ENCODE results near the gene CTDSPL. TPM values are rescaled to one million over a fixed set of nuclear protein-coding genes. Genes with fewer than 3 reads are reported as not detected.
A peak's percentile ranks its signal among the peaks of the same experiment; 100 is the strongest.

Gene CTDSPL
- total RNA-seq, 4 donors from 2014 or later = 33.4 to 72.6 (median 54.0) TPM

DNA sequence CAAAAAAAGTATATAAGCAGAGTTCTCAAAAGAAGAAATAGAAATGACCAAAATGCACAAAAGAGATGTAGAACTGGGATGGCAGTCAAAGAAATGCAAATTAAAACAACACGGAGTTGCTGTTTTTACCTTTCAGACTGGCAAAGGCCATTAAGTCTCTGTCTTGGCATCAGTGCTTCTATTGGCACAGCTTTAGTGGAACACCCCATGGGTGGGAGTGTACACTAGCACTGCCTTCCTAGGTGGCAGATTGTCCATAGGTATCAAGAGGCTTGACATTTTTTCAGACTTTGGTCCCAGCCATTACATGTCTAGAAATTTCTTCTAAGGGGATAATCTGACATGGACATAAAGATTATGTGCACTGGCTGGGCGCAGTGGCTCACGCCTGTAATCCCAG is 70.8 kb downstream of the CTDSPL start:
- H3K36me3 ChIP-seq = no peaks in the 10 kb centered on the region
- H3K4me1 ChIP-seq = peaks cover 9 to 56% (median 10%) of the 10 kb centered on the region in 3 donors
- no peak overlapping the region for H3K4me3 ChIP-seq
- H3K9me3 ChIP-seq = no peaks in the 10 kb centered on the region
- no peak for ATAC-seq
- H3K27ac ChIP-seq = no peak overlapping the region
- H3K27me3 ChIP-seq = no peaks in the 10 kb centered on the region
- no peak for TF ChIP-seq EP300 (IDR thresholded peaks at IDR 0.05)
- no peak for TF ChIP-seq POLR2AphosphoS5 (IDR thresholded peaks at IDR 0.05)
- TF ChIP-seq CTCF (IDR thresholded peaks at IDR 0.05) = no peak
- TF ChIP-seq POLR2A (IDR thresholded peaks at IDR 0.05) = no peak
- WGBS, 2 donors (ENCODE audit: low coverage in 1 of 2) = 60 to 78% methylated on average over 1 to 3 of the region's 3 CpGs

DNA sequence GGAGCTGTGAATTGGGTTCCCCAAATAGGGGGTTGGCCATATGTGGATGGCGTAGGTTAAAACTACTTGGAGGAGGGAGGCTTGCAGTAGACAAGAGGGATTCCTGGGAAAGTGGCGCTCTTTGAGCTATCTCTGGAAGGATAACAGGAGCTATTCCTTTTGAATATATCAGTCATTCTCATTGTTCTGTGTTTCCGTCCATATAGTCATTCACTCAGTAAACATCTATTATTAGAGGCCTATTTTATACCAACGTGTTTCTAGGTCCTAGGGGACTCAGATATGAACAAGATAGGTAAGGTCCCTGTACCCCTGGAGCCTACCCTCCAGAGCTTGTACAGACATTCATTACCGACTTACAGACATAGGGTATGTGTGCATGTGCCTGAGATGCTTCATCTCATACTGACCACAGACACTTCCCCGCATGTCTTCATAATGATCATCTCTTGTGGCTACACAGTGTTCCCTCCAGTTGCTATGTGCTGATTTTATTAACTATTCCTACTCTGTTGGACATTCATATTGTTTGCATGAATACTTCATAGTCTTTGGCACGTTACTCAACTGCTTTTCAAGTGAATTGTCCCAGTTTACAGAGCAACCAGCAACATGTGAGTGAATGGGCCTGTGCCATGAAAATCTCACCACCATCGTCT is 73.1 kb downstream of the CTDSPL start:
- TF ChIP-seq CTCF (IDR thresholded peaks at IDR 0.05) (no peak), POLR2A (IDR thresholded peaks at IDR 0.05) (no peak), EP300 (IDR thresholded peaks at IDR 0.05) (no peak), POLR2AphosphoS5 (IDR thresholded peaks at IDR 0.05) (no peak)
- Histone ChIP-seq H3K9me3 (no peaks in the 10 kb centered on the region), H3K4me3 (no peak overlapping the region), H3K36me3 (no peaks in the 10 kb centered on the region), H3K27me3 (no peaks in the 10 kb centered on the region), H3K4me1 (peaks cover 9 to 56% (median 10%) of the 10 kb centered on the region in 3 donors), H3K27ac (peak overlapping the region in 2 of 4 donors; percentile 31 to 56)
- WGBS, 2 donors (ENCODE audit: low coverage in 1 of 2) = 66 to 70% methylated on average over 7 to 8 of the region's 8 CpGs
- no peak for ATAC-seq

DNA sequence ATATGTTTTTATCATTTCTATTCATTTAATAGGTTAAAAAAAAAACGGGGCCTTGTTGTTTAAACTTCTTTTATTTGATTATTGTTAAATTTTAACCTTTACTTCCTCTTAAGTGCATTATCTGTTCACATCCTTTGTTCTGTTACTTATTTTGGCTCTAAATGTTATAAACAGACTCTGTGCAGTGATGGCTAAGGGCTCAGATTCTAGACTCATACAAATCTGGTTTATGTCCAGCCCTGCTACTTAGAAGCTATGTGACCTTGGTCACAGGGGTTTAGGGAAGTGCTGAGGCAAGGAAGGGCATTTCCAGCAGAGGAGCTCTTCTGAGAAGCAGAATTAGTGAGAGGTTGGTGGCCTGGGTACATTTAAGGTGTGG is 73.6 kb downstream of the CTDSPL start:
- WGBS, 2 donors (ENCODE audit: low coverage in 1 of 2) = 0 to 8% methylated on average over 1 of the region's 1 CpG
- Histone ChIP-seq H3K27me3 (no peaks in the 10 kb centered on the region), H3K27ac (peak overlapping the region in 3 of 4 donors; percentile 31 to 56 (median 48)), H3K4me3 (no peak overlapping the region), H3K36me3 (no peaks in the 10 kb centered on the region), H3K4me1 (peaks cover 9 to 61% (median 10%) of the 10 kb centered on the region in 3 donors), H3K9me3 (no peaks in the 10 kb centered on the region)
- TF ChIP-seq POLR2AphosphoS5 (IDR thresholded peaks at IDR 0.05) (peak; percentile 49), CTCF (IDR thresholded peaks at IDR 0.05) (no peak)
- no peak for ATAC-seq

- H3K9me3 ChIP-seq = no peaks in the 10 kb centered on the region
- no peak overlapping the region for H3K4me3 ChIP-seq
- 75 to 77% methylated on average over 4 to 8 of the region's 9 CpGs for WGBS, 2 donors (ENCODE audit: low coverage in 1 of 2)
- ATAC-seq = no peak
- H3K4me1 ChIP-seq = peaks cover 9 to 69% (median 10%) of the 10 kb centered on the region in 3 donors
- H3K36me3 ChIP-seq = no peaks in the 10 kb centered on the region
- peak overlapping the region in 3 of 4 donors; percentile 31 to 56 (median 48) for H3K27ac ChIP-seq
- TF ChIP-seq CTCF (IDR thresholded peaks at IDR 0.05) = no peak
- TF ChIP-seq POLR2AphosphoS5 (IDR thresholded peaks at IDR 0.05) = no peak
- TF ChIP-seq EP300 (IDR thresholded peaks at IDR 0.05) = no peak
- no peak for TF ChIP-seq POLR2A (IDR thresholded peaks at IDR 0.05)
- H3K27me3 ChIP-seq = no peaks in the 10 kb centered on the region
Observed at GRCh38 chr3:37935756-37936666, 74.3 kb downstream of the CTDSPL start.
